Mesothelial cell of epicardium (in vitro differentiated cells): ENCODE data around the gene PTBP3. TPM values are rescaled to one million over a fixed set of nuclear protein-coding genes. Genes with fewer than 3 reads are reported as not detected.

Experiments
- DNase-seq, 2 experiments: peaks; one replicate each; pipeline ENCODE4 v3.0.0; 2021; ENCODE audit warnings: low spot score in 2 of 2; ENCODE audit not compliant: unreplicated experiment in 2 of 2
- H3K27ac Mint-ChIP-seq: 2 replicates; pipeline ENCODE4 v1.8.0; 2021; ENCODE audit warnings: mixed read lengths
- H3K27me3 Mint-ChIP-seq: 2 replicates; pipeline ENCODE4 v1.8.0; 2021; ENCODE audit warnings: low read depth, mixed read lengths
- H3K36me3 Mint-ChIP-seq: 2 replicates; pipeline ENCODE4 v1.8.0; 2021; ENCODE audit warnings: mixed read lengths
- H3K4me1 Mint-ChIP-seq: 2 replicates; pipeline ENCODE4 v1.8.0; 2021; ENCODE audit warnings: mixed read lengths
- H3K4me3 Mint-ChIP-seq: 2 replicates; pipeline ENCODE4 v1.8.0; 2021; ENCODE audit warnings: mild to moderate bottlenecking, moderate library complexity, mixed read lengths
- H3K9me3 Mint-ChIP-seq: 2 replicates; pipeline ENCODE4 v1.8.0; 2021; ENCODE audit warnings: mixed read lengths
- CTCF ChIP-seq: fragments of 200-600 bp; sonication (generic); IDR thresholded peaks from one replicate; pipeline ENCODE4 v1.5.0; 2021; ENCODE audit warnings: antibody characterized with exemption; ENCODE audit not compliant: unreplicated experiment
- total RNA-seq: library from RNA; stranded (reverse); gene quantifications from 3 replicates; pipeline ENCODE4 v1.2.1, GENCODE V29; 2021

The PTBP3 gene
- total RNA-seq, 1 donor from 2014 or later, result 41.6 TPM

GRCh38 chr9:112351184-112351583 lies 17.8 kb upstream of the PTBP3 start:
- H3K27ac Mint-ChIP-seq, result no peak overlapping the region
- H3K27me3 Mint-ChIP-seq, result no peaks in the 10 kb centered on the region
- H3K4me3 Mint-ChIP-seq, result no peak overlapping the region

GRCh38 chr9:112349008-112349333 lies 15.6 kb upstream of the PTBP3 start:
- H3K4me3 Mint-ChIP-seq, result peak overlapping the region; percentile 55
- no peak overlapping the region for H3K27ac Mint-ChIP-seq
- H3K4me1 Mint-ChIP-seq, result peaks cover 8% of the 10 kb centered on the region
- TF ChIP-seq CTCF, result no peak
- no peaks in the 10 kb centered on the region for H3K9me3 Mint-ChIP-seq
- no peaks in the 10 kb centered on the region for H3K36me3 Mint-ChIP-seq
- no peaks in the 10 kb centered on the region for H3K27me3 Mint-ChIP-seq
- DNase-seq, result no peak

More at GRCh38 chr9:112351184-112351583, 17.8 kb upstream of the PTBP3 start:
- no peak for DNase-seq
- H3K9me3 Mint-ChIP-seq, result no peaks in the 10 kb centered on the region
- TF ChIP-seq CTCF, result no peak
- no peaks in the 10 kb centered on the region for H3K36me3 Mint-ChIP-seq
- peaks cover 22% of the 10 kb centered on the region for H3K4me1 Mint-ChIP-seq

- no peak for TF ChIP-seq CTCF
- Mint-ChIP-seq H3K27me3 (no peaks in the 10 kb centered on the region), H3K4me1 (peaks cover 7% of the 10 kb centered on the region), H3K27ac (peak overlapping the region; percentile 35), H3K4me3 (peak overlapping the region; percentile 55), H3K9me3 (no peaks in the 10 kb centered on the region), H3K36me3 (no peaks in the 10 kb centered on the region)
- no peak for DNase-seq
Observed at GRCh38 chr9:112348257-112349007, 15.0 kb upstream of the PTBP3 start.

GRCh38 chr9:112341730-112342129 lies 8.3 kb upstream of the PTBP3 start:
- peaks cover 6% of the 10 kb centered on the region for H3K4me1 Mint-ChIP-seq
- H3K4me3 Mint-ChIP-seq, result no peak overlapping the region
- no peaks in the 10 kb centered on the region for H3K36me3 Mint-ChIP-seq
- H3K27ac Mint-ChIP-seq, result peak overlapping the region; percentile 7
- no peaks in the 10 kb centered on the region for H3K9me3 Mint-ChIP-seq
- H3K27me3 Mint-ChIP-seq, result no peaks in the 10 kb centered on the region
- no peak for DNase-seq
- no peak for TF ChIP-seq CTCF

GRCh38 chr9:112339886-112340285 lies 6.5 kb upstream of the PTBP3 start:
- no peaks in the 10 kb centered on the region for H3K9me3 Mint-ChIP-seq
- H3K36me3 Mint-ChIP-seq, result no peaks in the 10 kb centered on the region
- no peak for TF ChIP-seq CTCF
- no peak for DNase-seq
- no peaks in the 10 kb centered on the region for H3K27me3 Mint-ChIP-seq
- H3K27ac Mint-ChIP-seq, result no peak overlapping the region
- H3K4me3 Mint-ChIP-seq, result no peak overlapping the region
- H3K4me1 Mint-ChIP-seq, result peaks cover 6% of the 10 kb centered on the region
